Muscle layer of duodenum (tissue), 2 donors: ENCODE data around the gene ALDH1B1.

Experiments used
- H3K27ac ChIP-seq: one replicate; pipeline ENCODE4 v1.7.0; 2013; ENCODE audit warnings: mild to moderate bottlenecking, low read length
- H3K27me3 ChIP-seq: one replicate; pipeline ENCODE4 v1.7.0; 2013; ENCODE audit warnings: low read depth, mild to moderate bottlenecking, control low read depth, low read length
- H3K36me3 ChIP-seq, 2 donors: one replicate each; pipeline ENCODE4 v1.7.0; 2013; ENCODE audit warnings: low read length in 2 of 2, control low read depth in 1 of 2, mild to moderate bottlenecking in 1 of 2; ENCODE audit not compliant: insufficient read depth in 2 of 2, control insufficient read depth in 1 of 2
- H3K4me1 ChIP-seq, 2 donors: one replicate each; pipeline ENCODE4 v1.7.0; 2013; ENCODE audit warnings: low read length in 2 of 2, mild to moderate bottlenecking in 2 of 2, control low read depth in 1 of 2, moderate library complexity in 1 of 2; ENCODE audit not compliant: insufficient read depth in 2 of 2, control insufficient read depth in 1 of 2
- H3K4me3 ChIP-seq, 2 donors: one replicate each; pipeline ENCODE4 v1.7.0; 2013; ENCODE audit warnings: low read length in 2 of 2, low read depth in 1 of 2, mild to moderate bottlenecking in 1 of 2
- H3K9me3 ChIP-seq, 2 donors: one replicate each; pipeline ENCODE4 v1.7.0; 2013; ENCODE audit warnings: low read length in 2 of 2, control low read depth in 1 of 2, mild to moderate bottlenecking in 1 of 2; ENCODE audit not compliant: control insufficient read depth in 1 of 2
- donor health status: healthy.

The ALDH1B1 gene

GRCh38 chr9:38406476-38407186 lies 14.1 kb downstream of the ALDH1B1 start:
- H3K4me3 ChIP-seq, result no peak overlapping the region
- H3K27ac ChIP-seq, result no peak overlapping the region
- no peaks in the 10 kb centered on the region for H3K27me3 ChIP-seq
- H3K4me1 ChIP-seq, result no peaks in the 10 kb centered on the region
- no peaks in the 10 kb centered on the region for H3K36me3 ChIP-seq
- H3K9me3 ChIP-seq, result no peaks in the 10 kb centered on the region

DNA sequence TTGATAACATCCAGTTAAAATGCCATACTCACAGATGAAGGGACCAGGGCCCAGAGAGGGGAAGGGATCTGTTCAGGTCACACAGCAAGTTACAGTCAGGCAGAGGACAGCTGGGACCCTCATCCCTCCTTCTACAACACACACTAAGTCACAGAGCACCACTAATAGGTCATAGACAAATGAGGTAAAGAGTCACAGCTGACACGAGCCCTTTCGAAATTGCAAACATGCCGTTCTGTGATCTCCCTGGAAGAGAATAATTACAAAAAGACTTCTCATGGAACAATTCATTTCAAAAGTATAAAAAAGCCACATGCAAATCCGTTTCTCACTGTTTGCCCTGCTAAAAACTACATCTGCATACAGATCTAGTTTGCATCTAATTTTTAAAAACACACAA lies 16.2 kb downstream of the ALDH1B1 start:
- no peaks in the 10 kb centered on the region for H3K4me1 ChIP-seq

GRCh38 chr9:38412751-38413150 lies 20.2 kb downstream of the ALDH1B1 start:
- Histone ChIP-seq H3K9me3 (no peaks in the 10 kb centered on the region), H3K36me3 (no peaks in the 10 kb centered on the region), H3K4me1 (no peaks in the 10 kb centered on the region), H3K27ac (no peak overlapping the region), H3K4me3 (no peak overlapping the region), H3K27me3 (no peaks in the 10 kb centered on the region)

More for the DNA sequence above, 16.2 kb downstream of the ALDH1B1 start:
- H3K27me3 ChIP-seq, result no peaks in the 10 kb centered on the region
- H3K4me3 ChIP-seq, result no peak overlapping the region
- H3K27ac ChIP-seq, result no peak overlapping the region
- no peaks in the 10 kb centered on the region for H3K36me3 ChIP-seq
- no peaks in the 10 kb centered on the region for H3K9me3 ChIP-seq

GRCh38 chr9:38413283-38413682 lies 20.8 kb downstream of the ALDH1B1 start:
- no peaks in the 10 kb centered on the region for H3K4me1 ChIP-seq
- no peak overlapping the region for H3K4me3 ChIP-seq
- H3K27ac ChIP-seq, result no peak overlapping the region
- H3K27me3 ChIP-seq, result no peaks in the 10 kb centered on the region
- no peaks in the 10 kb centered on the region for H3K9me3 ChIP-seq
- H3K36me3 ChIP-seq, result no peaks in the 10 kb centered on the region

- no peaks in the 10 kb centered on the region for H3K27me3 ChIP-seq
- H3K9me3 ChIP-seq, result no peaks in the 10 kb centered on the region
- H3K4me3 ChIP-seq, result no peak overlapping the region
Observed at GRCh38 chr9:38414040-38414723, 21.7 kb downstream of the ALDH1B1 start.

DNA sequence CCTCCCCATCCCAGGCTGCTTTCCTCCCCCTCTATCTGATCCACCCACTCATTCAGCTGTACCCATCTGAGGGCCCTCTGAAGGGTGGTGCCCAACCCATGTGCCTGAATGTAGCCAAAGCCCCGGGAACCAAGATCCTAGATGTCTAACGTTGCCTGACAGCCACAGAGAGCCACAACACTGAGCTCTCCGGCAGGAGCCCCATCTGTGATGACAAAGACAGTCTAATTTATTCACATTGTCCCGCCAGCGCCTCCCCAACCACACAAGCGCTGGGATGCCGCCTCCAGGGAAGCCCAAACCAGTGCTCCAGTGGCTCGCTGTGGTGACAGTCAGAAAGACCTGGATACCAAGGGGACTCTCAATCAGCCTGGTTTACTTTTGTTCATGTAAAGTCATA lies 23.4 kb downstream of the ALDH1B1 start:
- Histone ChIP-seq H3K36me3 (no peaks in the 10 kb centered on the region), H3K4me1 (no peaks in the 10 kb centered on the region), H3K9me3 (no peaks in the 10 kb centered on the region), H3K27me3 (no peaks in the 10 kb centered on the region), H3K4me3 (no peak overlapping the region), H3K27ac (no peak overlapping the region)

More at GRCh38 chr9:38414040-38414723, 21.7 kb downstream of the ALDH1B1 start:
- no peak overlapping the region for H3K27ac ChIP-seq
- H3K4me1 ChIP-seq, result no peaks in the 10 kb centered on the region
- no peaks in the 10 kb centered on the region for H3K36me3 ChIP-seq

DNA sequence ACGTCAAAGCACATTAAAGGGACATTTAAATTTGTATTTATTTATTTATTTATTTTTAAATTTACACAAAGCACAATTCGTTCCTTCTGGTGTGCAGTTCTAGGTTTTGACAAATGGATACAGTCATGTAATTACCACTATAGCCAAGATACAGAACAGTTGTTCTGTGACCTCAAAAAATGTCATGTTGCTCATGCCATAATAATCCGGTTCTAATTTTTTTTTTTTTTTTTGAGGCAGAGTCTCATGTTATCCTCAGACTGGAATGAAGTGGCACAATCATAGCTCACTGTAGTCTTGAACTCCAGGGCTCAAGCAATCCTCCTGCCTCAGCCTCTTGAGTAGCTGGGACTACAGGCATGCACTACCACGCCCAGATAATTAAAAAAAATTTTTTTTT lies 24.0 kb downstream of the ALDH1B1 start:
- no peaks in the 10 kb centered on the region for H3K9me3 ChIP-seq
- no peak overlapping the region for H3K27ac ChIP-seq
- H3K4me1 ChIP-seq, result no peaks in the 10 kb centered on the region
- H3K27me3 ChIP-seq, result no peaks in the 10 kb centered on the region
- no peak overlapping the region for H3K4me3 ChIP-seq
- no peaks in the 10 kb centered on the region for H3K36me3 ChIP-seq

- Histone ChIP-seq H3K27me3 (peaks cover 6% of the 10 kb centered on the region), H3K4me1 (no peaks in the 10 kb centered on the region), H3K9me3 (no peaks in the 10 kb centered on the region)
Observed at GRCh38 chr9:38417003-38417945, 24.8 kb downstream of the ALDH1B1 start.

DNA sequence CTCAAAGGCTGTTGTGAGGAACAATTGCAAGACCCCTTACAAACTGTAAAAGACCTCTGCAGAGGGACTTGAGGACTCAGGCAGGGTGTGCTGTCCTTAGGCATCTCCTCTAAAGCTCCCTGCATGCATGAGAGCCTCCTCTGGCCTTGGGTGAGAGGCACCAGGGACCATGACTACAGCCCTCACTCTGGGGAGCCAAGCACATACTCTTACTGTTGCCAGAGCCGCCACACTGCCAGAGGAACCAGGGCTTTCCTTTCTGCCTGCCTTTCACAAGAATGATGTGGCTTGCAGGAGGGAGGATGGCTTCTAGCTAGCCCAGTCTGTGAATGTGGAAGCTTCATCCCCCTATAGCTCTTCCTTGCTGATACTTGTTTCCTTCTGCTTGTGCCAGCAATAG lies 25.9 kb downstream of the ALDH1B1 start:
- Histone ChIP-seq H3K27me3 (peaks cover 12% of the 10 kb centered on the region), H3K4me3 (no peak overlapping the region), H3K9me3 (no peaks in the 10 kb centered on the region)

More at GRCh38 chr9:38417003-38417945, 24.8 kb downstream of the ALDH1B1 start:
- Histone ChIP-seq H3K36me3 (no peaks in the 10 kb centered on the region), H3K27ac (no peak overlapping the region), H3K4me3 (no peak overlapping the region)

GRCh38 chr9:38419181-38419580 lies 26.7 kb downstream of the ALDH1B1 start:
- Histone ChIP-seq H3K27me3 (peaks cover 16% of the 10 kb centered on the region), H3K36me3 (no peaks in the 10 kb centered on the region), H3K27ac (no peak overlapping the region), H3K9me3 (no peaks in the 10 kb centered on the region), H3K4me3 (no peak overlapping the region), H3K4me1 (peaks cover 0 to 5% of the 10 kb centered on the region in 2 donors)

More for the DNA sequence above, 25.9 kb downstream of the ALDH1B1 start:
- Histone ChIP-seq H3K4me1 (no peaks in the 10 kb centered on the region), H3K27ac (no peak overlapping the region), H3K36me3 (no peaks in the 10 kb centered on the region)
